ENCODE data around the gene DDX21. TPM values are rescaled to one million over a fixed set of nuclear protein-coding genes. Genes with fewer than 3 reads are reported as not detected.
"Not testable (repeated sequence)": the region's sequence is repeated elsewhere in the genome, so short reads cannot be mapped to it uniquely, and the experiment has no call there.

Gene DDX21
- total RNA-seq, 1 experiment from 2014 or later: 294 TPM

- DNase-seq (ENCODE audit: extremely low read depth, low read depth): no peak
Observed at GRCh38 chr10:68987611-68988010, 31.6 kb downstream of the DDX21 start.

GRCh38 chr10:68988530-68989316 lies 32.8 kb downstream of the DDX21 start, which contains the start of gene KIFBP:
Gene KIFBP, plus strand, starts transcription at chr10:68988803. Its CDS starts 30 bp downstream, at chr10:68988833.
- DNase-seq (ENCODE audit: extremely low read depth, low read depth): peak; percentile 97

DNA sequence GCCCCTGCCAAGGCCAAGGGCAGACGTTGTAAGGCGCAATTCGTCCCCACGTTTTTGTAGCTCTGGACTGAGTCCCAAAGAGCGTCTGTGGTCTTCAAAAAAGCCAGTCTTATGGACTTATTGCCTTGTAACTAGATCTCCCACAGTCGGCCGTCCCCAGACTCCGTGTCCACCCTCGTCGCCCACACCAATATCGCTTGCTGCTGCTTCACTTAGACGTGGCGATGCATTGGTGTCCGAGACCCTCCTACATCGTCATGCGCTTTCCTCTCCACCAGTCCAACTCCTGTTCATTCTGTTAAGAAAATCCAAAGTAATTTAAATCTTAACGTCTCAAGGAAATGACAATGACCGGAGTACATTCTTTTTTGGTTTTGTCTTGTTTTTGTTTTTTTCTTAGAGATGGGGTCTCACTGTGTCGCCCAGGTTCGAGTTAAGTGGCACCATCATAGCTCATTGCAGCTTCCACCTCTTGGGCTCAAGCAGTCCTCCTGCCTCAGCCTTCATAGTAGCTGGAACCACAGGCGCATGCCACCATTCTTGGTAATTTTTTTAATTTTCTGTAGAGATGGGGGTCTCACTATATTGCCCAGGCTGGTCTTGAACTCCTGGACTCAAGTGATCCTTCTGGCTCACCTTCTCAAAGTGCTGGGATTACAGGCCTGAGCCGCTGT lies 33.5 kb downstream of the DDX21 start:
- no peak for DNase-seq (ENCODE audit: extremely low read depth, low read depth)

DNA sequence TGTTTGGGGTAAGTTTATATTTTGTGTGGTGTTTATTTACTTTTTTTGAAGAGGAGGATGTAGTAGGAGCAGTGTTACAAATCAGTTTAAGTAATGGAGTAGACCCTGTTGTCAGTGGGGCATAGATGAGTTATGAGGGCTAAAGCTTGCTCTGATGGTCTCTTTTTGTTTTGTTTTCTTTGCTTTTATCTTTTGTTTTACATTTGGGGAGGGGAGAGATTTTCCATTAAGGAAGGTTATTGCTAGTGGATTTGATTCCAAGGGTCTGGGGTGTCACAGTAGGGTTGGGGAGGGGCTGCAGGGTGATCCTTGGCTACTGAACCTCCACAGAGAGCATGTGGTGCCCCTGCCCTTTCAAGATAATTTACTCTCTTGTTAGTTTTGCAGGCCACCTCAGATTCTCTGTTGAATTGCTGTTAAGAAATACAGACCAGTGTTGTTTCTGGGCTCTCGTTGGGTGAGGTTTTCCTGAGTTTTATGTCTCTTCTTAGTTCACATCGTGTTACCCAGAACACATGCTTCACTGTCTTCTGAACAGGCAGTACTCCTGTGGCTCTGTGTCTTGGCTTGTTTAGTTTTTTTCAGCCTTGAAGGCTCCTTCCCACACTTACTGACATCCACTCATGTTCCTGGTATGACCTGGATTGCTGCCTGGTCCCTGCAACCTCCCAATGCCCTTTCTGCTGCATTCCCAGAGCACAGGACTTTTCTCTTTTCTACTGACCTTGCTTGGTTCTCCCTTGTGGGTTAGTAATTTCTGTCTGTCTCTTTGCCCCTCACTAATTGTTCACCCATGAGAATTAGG lies 36.9 kb downstream of the DDX21 start:
- no peak for DNase-seq (ENCODE audit: extremely low read depth, low read depth)

DNA sequence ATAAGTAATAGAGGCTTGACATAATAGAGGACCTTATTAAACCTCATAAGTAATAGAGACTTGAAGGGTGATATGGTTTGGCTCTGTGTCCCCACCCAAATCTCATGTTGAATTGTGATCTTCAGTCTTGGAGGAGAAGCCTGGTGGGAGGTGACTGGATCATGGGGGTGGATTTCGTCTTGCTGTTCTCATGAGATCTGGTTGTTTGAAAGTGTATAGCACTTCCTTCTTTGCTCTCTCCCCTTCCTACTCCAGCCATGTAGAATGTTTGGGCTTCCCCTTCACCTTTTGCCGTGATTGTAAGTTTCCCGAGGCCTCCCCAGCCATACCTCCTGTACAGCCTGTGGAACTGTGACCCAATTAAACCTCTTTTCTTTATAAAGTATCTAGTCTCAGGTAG lies 41.2 kb downstream of the DDX21 start:
- DNase-seq (ENCODE audit: extremely low read depth, low read depth): no peak

DNA sequence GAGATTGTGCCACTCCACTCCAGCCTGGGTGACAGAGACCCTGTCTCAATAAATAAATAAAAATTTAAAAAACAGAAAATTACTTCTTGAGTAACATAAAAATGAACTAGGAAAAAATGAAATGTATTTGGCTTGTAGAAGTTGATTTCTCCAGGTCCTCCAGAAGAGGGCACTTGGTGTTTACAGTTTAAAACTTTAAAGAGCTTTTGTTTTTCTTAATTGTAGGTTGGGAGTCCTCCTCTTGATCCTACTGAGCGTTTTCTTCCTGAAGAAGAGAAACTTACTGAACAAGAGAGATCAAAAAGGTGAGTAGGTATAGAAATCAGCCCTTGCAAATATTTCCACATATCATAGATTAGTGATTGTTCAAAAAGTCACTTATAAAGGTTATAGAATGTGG lies 48.9 kb downstream of the DDX21 start:
- DNase-seq (ENCODE audit: extremely low read depth, low read depth): peak; percentile 59

GRCh38 chr10:69005704-69006485 lies 49.9 kb downstream of the DDX21 start:
- no peak for DNase-seq (ENCODE audit: extremely low read depth, low read depth)

- DNase-seq (ENCODE audit: extremely low read depth, low read depth): no peak
Observed at GRCh38 chr10:69007260-69007659, 51.3 kb downstream of the DDX21 start.

GRCh38 chr10:69009360-69009759 lies 53.4 kb downstream of the DDX21 start:
- DNase-seq (ENCODE audit: extremely low read depth, low read depth): no peak

GRCh38 chr10:69010151-69010640 lies 54.2 kb downstream of the DDX21 start:
- no peak for DNase-seq (ENCODE audit: extremely low read depth, low read depth)

DNA sequence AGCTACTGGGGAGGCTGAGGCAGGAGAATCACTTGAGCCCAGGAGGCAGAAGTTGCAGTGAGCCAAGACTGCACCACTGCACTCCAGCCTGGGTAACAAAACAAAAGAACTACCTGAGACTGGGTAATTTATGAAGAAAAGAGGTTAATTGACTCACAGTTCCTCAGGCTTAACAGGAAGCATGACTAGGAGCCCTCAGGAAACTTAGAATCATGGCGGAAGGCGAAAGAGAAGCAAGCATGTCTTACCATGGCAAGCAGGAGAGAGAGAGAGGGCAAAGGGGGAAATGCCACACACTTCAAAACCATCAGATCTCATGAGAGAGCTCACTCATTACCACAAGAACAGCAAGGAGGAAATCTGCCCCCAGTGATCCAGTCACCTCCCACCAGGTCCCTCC lies 56.8 kb downstream of the DDX21 start:
- DNase-seq (ENCODE audit: extremely low read depth, low read depth): not testable (repeated sequence)

- DNase-seq (ENCODE audit: extremely low read depth, low read depth): no peak
Observed at GRCh38 chr10:69014171-69014570, 58.2 kb downstream of the DDX21 start.

- no peak for DNase-seq (ENCODE audit: extremely low read depth, low read depth)
Observed at GRCh38 chr10:69018613-69019012, 62.6 kb downstream of the DDX21 start.

- no peak for DNase-seq (ENCODE audit: extremely low read depth, low read depth)
Observed at GRCh38 chr10:69022611-69023010, 66.6 kb downstream of the DDX21 start.

DNA sequence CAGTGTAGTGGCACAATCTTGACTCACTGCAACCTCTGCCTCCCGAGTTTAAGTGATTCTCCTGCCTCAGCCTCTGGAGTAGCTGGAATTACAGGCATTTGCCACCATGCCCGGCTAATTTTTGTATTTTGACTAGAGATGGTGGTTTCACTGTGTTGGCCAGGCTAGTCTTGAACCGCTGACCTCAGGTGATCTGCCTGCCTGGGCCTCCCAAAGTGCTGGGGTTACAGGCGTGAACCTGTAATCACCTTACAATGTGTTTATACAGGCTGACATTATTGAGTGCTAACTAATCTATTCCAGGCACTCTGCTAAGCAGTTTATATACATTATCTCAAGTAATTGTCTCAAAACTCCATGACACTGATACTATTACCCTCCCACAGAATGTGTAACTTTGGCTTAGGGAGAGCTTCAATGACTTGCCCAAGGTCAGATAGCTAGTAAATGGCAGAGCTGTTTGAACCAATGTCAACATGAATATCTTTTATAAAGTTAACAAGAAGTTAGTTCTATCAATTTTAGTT lies 69.5 kb downstream of the DDX21 start:
- DNase-seq (ENCODE audit: extremely low read depth, low read depth): no peak

DNA sequence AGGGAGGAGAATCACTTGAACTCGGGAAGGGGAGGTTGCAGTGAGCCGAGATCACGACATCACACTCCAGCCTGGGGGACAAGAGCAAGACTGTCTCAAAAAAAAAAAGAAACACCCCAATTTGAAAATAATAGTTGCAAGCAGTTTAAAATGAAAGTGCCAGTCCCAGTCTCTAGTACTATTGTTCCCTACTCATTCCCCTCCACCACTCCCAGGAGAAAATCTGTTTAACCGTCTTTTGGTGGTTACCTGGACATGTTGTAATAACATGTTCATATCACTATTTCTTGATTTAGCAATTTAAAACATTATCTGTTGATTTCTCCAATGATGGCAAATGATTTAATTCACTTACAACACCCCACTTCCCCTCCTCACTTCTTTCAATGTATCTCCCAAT lies 77.3 kb downstream of the DDX21 start:
- DNase-seq (ENCODE audit: extremely low read depth, low read depth): no peak
